Activated CD8-positive, alpha-beta memory T cell treated with anti-CD3 and anti-CD28 coated beads, Interleukin-2, amount 50 U/mL, for 1 hour (primary cell): Measurements from ENCODE around the gene FAM81B.

Experiments used
- DNase-seq: peaks from one replicate; pipeline ENCODE4 v3.0.0-alpha.2; 2020; ENCODE audit errors: extremely low read depth

FAM81B gene

DNA sequence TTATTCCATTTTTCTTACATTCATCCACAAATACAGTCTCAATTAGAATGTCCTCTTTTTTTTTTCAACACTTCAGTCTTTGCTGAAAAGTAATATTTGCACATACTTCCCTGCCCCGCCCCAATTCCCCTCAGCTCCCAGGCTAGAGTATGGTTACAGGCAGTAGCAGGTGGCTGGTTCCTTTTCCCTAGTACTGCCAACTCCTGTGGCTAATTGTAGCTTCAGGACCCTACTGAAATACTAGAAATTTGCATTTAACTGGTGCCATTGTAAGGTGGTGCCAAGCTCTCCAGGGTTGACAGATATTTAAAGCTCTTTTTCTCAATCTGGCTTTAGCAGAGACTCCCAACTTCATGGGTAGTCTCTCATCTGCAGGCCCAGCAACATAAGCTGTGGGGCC, 80.3 kb downstream of the FAM81B start:
- no peak for DNase-seq

- DNase-seq = no peak
These were observed 80.8 kb downstream of the FAM81B start for GRCh38 chr5:95471942-95472341.

GRCh38 chr5:95484421-95484820, 93.3 kb downstream of the FAM81B start:
- DNase-seq = no peak

GRCh38 chr5:95486191-95486590, 95.0 kb downstream of the FAM81B start:
- no peak for DNase-seq

- no peak for DNase-seq
These were observed 96.7 kb downstream of the FAM81B start for GRCh38 chr5:95487880-95488279.
